Adrenal gland (tissue), 12 donors: ENCODE measurements around the gene HOXA6. TPM values are rescaled to one million over a fixed set of nuclear protein-coding genes. Genes with fewer than 3 reads are reported as not detected.
A peak's percentile ranks its signal among the peaks of the same experiment; 100 is the strongest.

Experiments used
- DNase-seq, 7 donors: peaks; one replicate each; pipeline ENCODE4 v3.0.0-alpha.2; 2019 to 2020
- H3K27ac ChIP-seq, 5 donors: fragments of 200-600 bp; sonication (generic) in 4 of 5; 1 replicate in 3 of 5; 2 replicates in 2 of 5; pipeline versions ENCODE4 v1.5.1 to v1.8.0; 2016 to 2020; ENCODE audit warnings: mild to moderate bottlenecking in 1 of 5
- H3K27me3 ChIP-seq: fragments of 200-600 bp; 2 replicates; pipeline ENCODE4 v1.8.0; 2021
- H3K36me3 ChIP-seq, 2 donors: fragments of 200-600 bp; replicated peaks in 1 of 2; 1 replicate in 1 of 2; 2 replicates in 1 of 2; pipeline versions ENCODE4 v1.5.1 to v1.8.0; 2018 to 2022
- H3K4me1 ChIP-seq, 2 donors: fragments of 200-600 bp; replicated peaks in 1 of 2; 1 replicate in 1 of 2; 2 replicates in 1 of 2; pipeline versions ENCODE4 v1.5.1 to v1.8.0; 2018 to 2021
- H3K4me3 ChIP-seq, 4 donors: fragments of 200-600 bp; sonication (generic) in 3 of 4; one replicate each; pipeline ENCODE4 v1.5.1; 2016 to 2018
- H3K9me3 ChIP-seq, 3 donors: fragments of 200-600 bp; sonication (generic) in 1 of 3; replicated peaks in 1 of 3; 1 replicate in 2 of 3; 2 replicates in 1 of 3; pipeline versions ENCODE4 v1.5.1 to v1.8.0; 2016 to 2021
- CTCF ChIP-seq, 6 experiments: fragments of 450-650 bp in 4 of 6; fragments of 200-600 bp in 2 of 6; sonication (generic) in 1 of 6; IDR thresholded peaks; 1 replicate in 5 of 6; 2 replicates in 1 of 6; pipeline versions ENCODE4 v1.5.1 to v1.8.0; 2016 to 2021; ENCODE audit warnings: antibody characterized with exemption in 6 of 6, mild to moderate bottlenecking in 2 of 6, moderate library complexity in 1 of 6
- POLR2A ChIP-seq, 2 donors: fragments of 450-650 bp; IDR thresholded peaks; one replicate each; pipeline ENCODE4 v1.6.1; 2017; ENCODE audit warnings: antibody characterized with exemption in 2 of 2, mild to moderate bottlenecking in 2 of 2, moderate library complexity in 1 of 2
- WGBS, 4 donors: extraction: QIAGEN DNeasy Blood & Tissue Kit in 2 of 4; methylation state at CpG; one replicate each; pipeline versions ENCODE4 v1.1.5 to v1.1.7; 2013 to 2017; 5-methylcytosine and 5-hydroxymethylcytosine counted together
- intact Hi-C, 2 donors: fragments of 100-400 bp; cut with DNase I; formaldehyde crosslinking; loops; one replicate each; pipeline versions ENCODE4 v1.14.1 to v1.15.0; 2022 to 2023
- microRNA counts, 2 donors: library from miRNA; unstranded; fragments of <30 nt; microRNA quantifications; one replicate each; lab custom pipeline; 2016
- microRNA-seq, 3 donors: library from miRNA; unstranded; fragments of <30 nt; microRNA quantifications; one replicate each; pipeline ENCODE4, GENCODE V29; 2017 to 2020
- polyA plus RNA-seq, 3 donors: library from polyadenylated mRNA; stranded (reverse); fragments of 200-250 nt in 2 of 3; fragments of 350-450 nt in 1 of 3; fragmentation: Illumina TruSeq in 1 of 3; extraction: RNeasy Lipid Tissue Mini Kit (QIAGEN cat#74804) in 1 of 3; gene quantifications; one replicate each; pipeline ENCODE4 v1.2.3, GENCODE V29; 2013 to 2014
- small RNA-seq, 2 donors: library from RNA; depleted of rRNA; stranded (forward); fragments of <200 nt; gene quantifications; one replicate each; pipeline ENCODE3, GENCODE V24; 2016
- total RNA-seq, 9 donors: library from RNA; depleted of rRNA in 4 of 9; stranded (reverse); fragments of >200 nt in 4 of 9; fragments of 120-200 nt in 1 of 9; fragmentation: NEBNext Ultra II Directional in 1 of 9; extraction: Animal tissue kit (Norgen Biotek cat#: 25700) in 1 of 9; gene quantifications; one replicate each; pipeline versions ENCODE4 v1.1.0 to v1.2.4, GENCODE V29; 2013 to 2023
- donor health status: healthy with polysubstance abuse.
- donor health status: Bipolar disorder and iron deficiency.
- donor health status: DM: yes; HTN: yes; CAD: no.
- donor health status: DM: no; HTN: no; CAD: no.
- donor health status: DM: no; HTN: no; CAD: no.
- donor health status: DM: yes; HTN: yes; CAD: no.

The HOXA6 gene
- total and polyA plus RNA-seq, 12 donors: 1.3 to 27.2 (median 14.8) TPM

- Histone ChIP-seq H3K4me3 (peak overlapping the region in 2 of 4 donors; percentile 39 to 76), H3K36me3 (no peaks in the 10 kb centered on the region), H3K27ac (peak overlapping the region; percentile 80 to 95 (median 86)), H3K4me1 (peaks cover 22 to 38% of the 10 kb centered on the region in 2 donors), H3K9me3 (no peaks in the 10 kb centered on the region), H3K27me3 (no peaks in the 10 kb centered on the region)
- peak in 2 of 7 donors; percentile 58 to 71 for DNase-seq
- WGBS, 4 donors: 7 to 32% (median 16%) methylated on average over 21 to 35 of the region's 35 CpGs
- TF ChIP-seq CTCF (IDR thresholded peaks at IDR 0.05) (no peak), POLR2A (IDR thresholded peaks at IDR 0.05) (no peak)
- intact Hi-C loops: loop anchor here in 1 of 2 donors (10.0 kb wide), 1 partner anchor 233 kb away; the partner anchor contains the start of gene SKAP2
These were observed 49.6 kb downstream of the HOXA6 start for GRCh38 chr7:27097686-27098577.

GRCh38 chr7:27096768-27097514, 50.6 kb downstream of the HOXA6 start:
- H3K9me3 ChIP-seq: no peaks in the 10 kb centered on the region
- H3K27ac ChIP-seq: peak overlapping the region; percentile 56 to 95 (median 85)
- intact Hi-C loops: loop anchor here in 1 of 2 donors (10.0 kb wide), 1 partner anchor 232 kb away; the partner anchor contains the start of gene SKAP2
- no peaks in the 10 kb centered on the region for H3K36me3 ChIP-seq
- TF ChIP-seq POLR2A (IDR thresholded peaks at IDR 0.05): peak in 1 of 2 donors; percentile 42
- no peak for TF ChIP-seq CTCF (IDR thresholded peaks at IDR 0.05)
- 0 to 1% (median 1%) methylated on average over 14 to 41 of the region's 41 CpGs for WGBS, 4 donors
- no peaks in the 10 kb centered on the region for H3K27me3 ChIP-seq
- H3K4me3 ChIP-seq: peak overlapping the region; percentile 51 to 83 (median 76)
- DNase-seq: peak; percentile 51 to 71 (median 58)
- H3K4me1 ChIP-seq: peaks cover 22 to 28% of the 10 kb centered on the region in 2 donors

- no peaks in the 10 kb centered on the region for H3K27me3 ChIP-seq
- WGBS, 4 donors: 0 to 1% (median 1%) methylated on average over 37 to 68 of the region's 68 CpGs
These were observed 51.4 kb downstream of the HOXA6 start, which contains the start of gene HOXA1 for GRCh38 chr7:27095897-27096767. TSS of gene HOXA1 (minus strand) at chr7:27096000. CDS start at chr7:27095912, 88 bp downstream.

More at GRCh38 chr7:27095897-27096767, 51.4 kb downstream of the HOXA6 start, which contains the start of gene HOXA1:
- peak within 1 kb of the TSS; percentile 56 to 95 (median 85) for H3K27ac ChIP-seq
- peak; percentile 83 to 92 (median 89) for DNase-seq
- H3K9me3 ChIP-seq: no peaks in the 10 kb centered on the region
- H3K4me3 ChIP-seq: peak within 1 kb of the TSS; percentile 51 to 83 (median 76)
- H3K4me1 ChIP-seq: peaks cover 22 to 26% of the 10 kb centered on the region in 2 donors
- intact Hi-C loops: loop anchor here in 1 of 2 donors (10.0 kb wide), 1 partner anchor 231 kb away; the partner anchor contains the start of gene SKAP2
- TF ChIP-seq CTCF (IDR thresholded peaks at IDR 0.05) (no peak), POLR2A (IDR thresholded peaks at IDR 0.05) (peak; percentile 57 to 82)
- no peaks in the 10 kb centered on the region for H3K36me3 ChIP-seq

MicroRNAs within 50 kb of the gene (microRNA counts, 767-probe panel; counts per million panel counts)
- 0 counts per million in 2 donors for microRNA hsa-miR-196b-5p (lab: Ali Mortazavi, UCI)

Small RNA genes lying within 50 kb of the gene (microRNA-seq; reads per million reads assigned to microRNA genes)
- 316 to 626 (median 352) reads per million in 3 donors for gene MIR196B

Small RNA genes lying within 50 kb of the gene (small RNA-seq; reads per million reads assigned to genes)
- gene AC004080.5 (0 reads per million in 2 donors), gene RF01977 (0 reads per million in 2 donors), gene RF02140 (0 reads per million in 2 donors), gene RF02141 (0 reads per million in 2 donors)

Other genes starting within 250 kb of the HOXA6 start
- gene HOXA1, start 51.8 kb downstream of the HOXA6 start, total RNA-seq: 1 to 10 TPM in 3 of 9 donors, under 1 TPM in 5, not detected in 1; 0.18 to 4.4 (median 0.90) TPM
- under 1 TPM; 0.30 to 0.97 (median 0.32) TPM for gene HOXA1, start 51.8 kb downstream of the HOXA6 start, polyA plus RNA-seq
- 1 to 10 TPM in 6 of 9 donors, under 1 TPM in 2, not detected in 1; 0.41 to 5.7 (median 1.2) TPM for gene HOXA2, start 45.1 kb downstream of the HOXA6 start, total RNA-seq
- gene HOXA2, start 45.1 kb downstream of the HOXA6 start, polyA plus RNA-seq: 1 to 10 TPM; 1.2 to 2.8 (median 2.0) TPM
- gene HOXA4, start 17.0 kb downstream of the HOXA6 start, total RNA-seq: 10 to 100 TPM in 1 of 9 donors, 1 to 10 TPM in 8; 3.3 to 10.9 (median 5.1) TPM
- 10 to 100 TPM in 2 of 3 donors, 1 to 10 TPM in 1; 9.3 to 12.6 (median 11.3) TPM for gene HOXA4, start 17.0 kb downstream of the HOXA6 start, polyA plus RNA-seq
- gene HOXA5, start 4.1 kb downstream of the HOXA6 start, total RNA-seq: 100 to 1,000 TPM in 1 of 9 donors, 10 to 100 TPM in 8; 39.2 to 132 (median 64.3) TPM
- gene HOXA5, start 4.1 kb downstream of the HOXA6 start, polyA plus RNA-seq: 10 to 100 TPM; 21.8 to 42.0 (median 25.9) TPM
- gene HOXA3, start 4.8 kb upstream of the HOXA6 start, total RNA-seq: 10 to 100 TPM in 2 of 9 donors, 1 to 10 TPM in 7; 2.3 to 32.7 (median 4.0) TPM
- 1 to 10 TPM; 1.0 to 3.7 (median 2.8) TPM for gene HOXA3, start 4.8 kb upstream of the HOXA6 start, polyA plus RNA-seq
- gene HOXA7, start 8.9 kb upstream of the HOXA6 start, total RNA-seq: 10 to 100 TPM in 8 of 9 donors, 1 to 10 TPM in 1; 7.9 to 39.1 (median 23.4) TPM
- gene HOXA7, start 8.9 kb upstream of the HOXA6 start, polyA plus RNA-seq: 10 to 100 TPM in 2 of 3 donors, 1 to 10 TPM in 1; 9.7 to 25.3 (median 12.4) TPM
- 10 to 100 TPM in 6 of 9 donors, 1 to 10 TPM in 3; 2.6 to 20.1 (median 12.4) TPM for gene HOXA9, start 17.8 kb upstream of the HOXA6 start, total RNA-seq
- gene HOXA9, start 17.8 kb upstream of the HOXA6 start, polyA plus RNA-seq: 10 to 100 TPM in 1 of 3 donors, 1 to 10 TPM in 2; 2.7 to 26.7 (median 4.4) TPM
- gene HOXA10, start 26.5 kb upstream of the HOXA6 start, total RNA-seq: 10 to 100 TPM in 6 of 9 donors, 1 to 10 TPM in 2, under 1 TPM in 1; 0.11 to 14.7 (median 11.6) TPM
- 10 to 100 TPM in 1 of 3 donors, 1 to 10 TPM in 2; 3.8 to 14.1 (median 4.2) TPM for gene HOXA10, start 26.5 kb upstream of the HOXA6 start, polyA plus RNA-seq
- 1 to 10 TPM in 5 of 9 donors, under 1 TPM in 2, not detected in 2; 0.13 to 2.4 (median 1.2) TPM for gene HOXA11, start 37.5 kb upstream of the HOXA6 start, total RNA-seq
- gene HOXA11, start 37.5 kb upstream of the HOXA6 start, polyA plus RNA-seq: 1 to 10 TPM in 1 of 3 donors, under 1 TPM in 2; 0.20 to 3.0 (median 0.40) TPM
- gene HOXA13, start 52.3 kb upstream of the HOXA6 start, total RNA-seq: 1 to 10 TPM in 1 of 9 donors, under 1 TPM in 7, not detected in 1; 0.19 to 1.4 (median 0.62) TPM
- 1 to 10 TPM in 1 of 3 donors, under 1 TPM in 2; 0.17 to 1.1 (median 0.24) TPM for gene HOXA13, start 52.3 kb upstream of the HOXA6 start, polyA plus RNA-seq
- gene EVX1, start 95.0 kb upstream of the HOXA6 start, total RNA-seq: 1 to 10 TPM in 6 of 9 donors, under 1 TPM in 1, not detected in 2; 0.69 to 8.7 (median 1.3) TPM
- gene EVX1, start 95.0 kb upstream of the HOXA6 start, polyA plus RNA-seq: under 1 TPM; 0.64 to 0.97 (median 0.88) TPM